Uterus (tissue), 4 donors: ENCODE measurements around the gene APOB. TPM values are rescaled to one million over a fixed set of nuclear protein-coding genes. Genes with fewer than 3 reads are reported as not detected.

Experiments
- DNase-seq, 2 donors: peaks; one replicate each; pipeline ENCODE4 v3.0.0-alpha.2; 2019 to 2020
- H3K27ac ChIP-seq, 2 donors: fragments of 200-600 bp; sonication (generic); 1 replicate in 1 of 2; 2 replicates in 1 of 2; pipeline ENCODE4 v1.5.1; 2016 to 2018
- H3K27me3 ChIP-seq, 2 donors: fragments of 200-600 bp; sonication (generic); one replicate each; pipeline ENCODE4 v1.5.1; 2018 to 2019; ENCODE audit warnings: control low read depth in 1 of 2
- H3K36me3 ChIP-seq, 2 donors: fragments of 200-600 bp; sonication (generic); one replicate each; pipeline ENCODE4 v1.5.1; 2019; ENCODE audit warnings: control low read depth in 1 of 2
- H3K4me1 ChIP-seq, 2 donors: fragments of 200-600 bp; sonication (generic); one replicate each; pipeline ENCODE4 v1.5.1; 2018 to 2019; ENCODE audit warnings: control low read depth in 1 of 2
- H3K4me3 ChIP-seq, 2 donors: fragments of 200-600 bp; sonication (generic); 1 replicate in 1 of 2; 2 replicates in 1 of 2; pipeline ENCODE4 v1.5.1; 2018 to 2019; ENCODE audit warnings: mild to moderate bottlenecking in 1 of 2
- H3K9me3 ChIP-seq, 2 donors: fragments of 200-600 bp; sonication (generic); one replicate each; pipeline ENCODE4 v1.5.1; 2019; ENCODE audit warnings: control low read depth in 1 of 2
- POLR2A ChIP-seq, 2 donors: fragments of 450-650 bp; IDR thresholded peaks; one replicate each; pipeline ENCODE4 v1.6.1; 2016; ENCODE audit warnings: antibody characterized with exemption in 2 of 2, mild to moderate bottlenecking in 1 of 2, moderate library complexity in 1 of 2
- intact Hi-C: fragments of 100-400 bp; cut with DNase I; formaldehyde crosslinking; loops from one replicate; pipeline ENCODE4 v1.15.1; 2023; ENCODE audit warnings: low total_unique reads
- total RNA-seq, 4 donors: library from RNA; depleted of rRNA in 3 of 4; stranded (reverse); fragments of >200 nt in 3 of 4; gene quantifications; one replicate each; pipeline versions ENCODE4 v1.1.0 to v1.2.4, GENCODE V29; 2014 to 2023
- TF ChIP-seq, protein P1 (sequence below), 4 experiments: fragments of 200-600 bp in 2 of 4; fragments of 450-650 bp in 2 of 4; sonication (generic) in 2 of 4; IDR thresholded peaks; one replicate each; pipeline ENCODE4 v1.5.1; 2016 to 2019; ENCODE audit warnings: antibody characterized with exemption in 4 of 4, mild to moderate bottlenecking in 2 of 4, moderate library complexity in 1 of 4
- donor health status: DM: yes; HTN: yes; CAD: no.

Gene APOB
- total RNA-seq, 4 donors from 2014 or later, result 0.41 to 0.55 TPM; not detected in 2

DNA sequence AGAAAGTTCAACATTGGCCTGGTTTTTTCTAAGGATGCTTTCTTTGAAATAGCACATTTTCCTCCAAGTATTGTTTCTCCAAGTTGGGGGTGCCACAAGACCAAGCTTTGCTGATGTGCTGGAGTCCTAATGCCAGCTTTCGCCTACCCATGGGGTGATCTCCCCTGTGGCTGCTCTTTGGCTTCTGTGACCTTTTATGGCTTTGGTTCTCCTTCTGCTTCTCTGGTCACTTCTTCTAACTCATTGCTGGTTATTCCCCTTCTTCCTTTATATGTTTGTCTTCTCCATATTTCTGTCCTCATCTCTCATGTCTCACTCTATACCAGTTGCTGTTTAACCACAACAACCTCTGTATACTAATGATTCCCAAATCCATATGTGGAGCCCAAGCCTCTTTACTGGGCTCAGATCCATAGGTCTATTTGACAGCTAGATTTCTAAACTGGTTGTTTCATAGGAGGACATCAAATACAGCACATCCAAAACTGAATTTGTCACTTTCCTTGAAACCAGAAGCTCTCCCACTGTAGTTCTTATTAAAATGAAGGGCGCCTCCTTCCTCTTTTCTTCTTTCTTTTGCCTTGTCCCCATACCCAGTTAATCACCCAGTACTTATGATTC, 23.1 kb downstream of the APOB start:
- H3K4me1 ChIP-seq, result no peaks in the 10 kb centered on the region
- no peak overlapping the region for H3K4me3 ChIP-seq
- no peaks in the 10 kb centered on the region for H3K27me3 ChIP-seq
- no peak for DNase-seq
- no peak overlapping the region for H3K27ac ChIP-seq
- H3K9me3 ChIP-seq, result no peaks in the 10 kb centered on the region
- intact Hi-C loops, result no loop called here
- TF ChIP-seq, protein P1, sequence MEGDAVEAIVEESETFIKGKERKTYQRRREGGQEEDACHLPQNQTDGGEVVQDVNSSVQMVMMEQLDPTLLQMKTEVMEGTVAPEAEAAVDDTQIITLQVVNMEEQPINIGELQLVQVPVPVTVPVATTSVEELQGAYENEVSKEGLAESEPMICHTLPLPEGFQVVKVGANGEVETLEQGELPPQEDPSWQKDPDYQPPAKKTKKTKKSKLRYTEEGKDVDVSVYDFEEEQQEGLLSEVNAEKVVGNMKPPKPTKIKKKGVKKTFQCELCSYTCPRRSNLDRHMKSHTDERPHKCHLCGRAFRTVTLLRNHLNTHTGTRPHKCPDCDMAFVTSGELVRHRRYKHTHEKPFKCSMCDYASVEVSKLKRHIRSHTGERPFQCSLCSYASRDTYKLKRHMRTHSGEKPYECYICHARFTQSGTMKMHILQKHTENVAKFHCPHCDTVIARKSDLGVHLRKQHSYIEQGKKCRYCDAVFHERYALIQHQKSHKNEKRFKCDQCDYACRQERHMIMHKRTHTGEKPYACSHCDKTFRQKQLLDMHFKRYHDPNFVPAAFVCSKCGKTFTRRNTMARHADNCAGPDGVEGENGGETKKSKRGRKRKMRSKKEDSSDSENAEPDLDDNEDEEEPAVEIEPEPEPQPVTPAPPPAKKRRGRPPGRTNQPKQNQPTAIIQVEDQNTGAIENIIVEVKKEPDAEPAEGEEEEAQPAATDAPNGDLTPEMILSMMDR (IDR thresholded peaks at IDR 0.05), result no peak
- TF ChIP-seq POLR2A (IDR thresholded peaks at IDR 0.05), result no peak
- H3K36me3 ChIP-seq, result no peaks in the 10 kb centered on the region

DNA sequence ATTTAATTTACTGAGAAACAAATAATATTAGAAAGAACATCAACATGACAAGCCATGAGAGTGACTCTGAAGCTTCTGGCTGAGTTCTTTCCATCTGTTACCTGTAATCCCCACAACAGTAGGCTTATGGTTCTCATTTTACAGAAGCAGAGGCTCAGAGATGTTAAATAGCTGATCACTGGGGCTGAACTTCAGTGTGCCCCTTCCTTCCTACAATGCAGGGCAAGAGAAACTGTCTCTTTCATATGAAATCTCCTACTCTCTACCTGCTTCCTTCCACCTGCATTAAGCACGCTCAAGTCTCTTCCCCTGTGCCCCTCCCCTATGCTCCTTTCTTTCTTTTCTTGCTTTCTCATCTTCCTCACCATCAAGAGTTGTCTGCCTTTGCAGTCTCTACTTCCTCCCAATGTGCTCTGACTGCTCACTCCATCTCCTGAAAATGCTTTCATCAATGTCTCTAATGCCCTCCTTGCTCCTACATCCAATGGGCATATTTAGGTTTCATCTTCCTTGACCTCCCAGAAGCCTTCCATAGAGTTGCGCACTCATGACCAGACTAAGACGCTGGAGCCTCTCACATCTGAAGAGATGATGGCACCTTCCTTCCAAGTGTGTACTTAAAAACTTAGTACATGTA, 23.7 kb downstream of the APOB start:
- H3K27ac ChIP-seq, result no peak overlapping the region
- TF ChIP-seq POLR2A (IDR thresholded peaks at IDR 0.05), result no peak
- TF ChIP-seq, protein P1 (IDR thresholded peaks at IDR 0.05), result no peak
- DNase-seq, result no peak
- H3K36me3 ChIP-seq, result no peaks in the 10 kb centered on the region
- H3K4me3 ChIP-seq, result no peak overlapping the region
- no peaks in the 10 kb centered on the region for H3K4me1 ChIP-seq
- intact Hi-C loops, result no loop called here
- H3K9me3 ChIP-seq, result no peaks in the 10 kb centered on the region
- no peaks in the 10 kb centered on the region for H3K27me3 ChIP-seq

DNA sequence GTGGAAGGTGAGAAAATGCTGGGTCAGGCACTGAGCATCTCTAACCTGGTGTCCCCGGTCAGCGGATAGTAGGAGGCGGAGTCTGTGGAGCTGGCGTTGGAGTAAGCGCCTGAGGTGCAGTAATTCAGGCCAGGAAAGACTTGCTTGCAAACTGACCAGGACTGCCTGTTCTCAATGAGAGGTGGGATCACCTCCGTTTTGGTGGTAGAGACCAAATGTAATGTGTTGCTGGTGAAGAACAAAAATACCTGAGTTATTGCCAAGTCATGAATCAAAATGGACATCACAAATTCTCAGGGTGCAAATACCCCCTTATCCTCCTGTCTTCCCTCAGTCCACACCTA, 24.2 kb downstream of the APOB start:
- intact Hi-C loops, result no loop called here
- no peaks in the 10 kb centered on the region for H3K27me3 ChIP-seq
- H3K36me3 ChIP-seq, result no peaks in the 10 kb centered on the region
- DNase-seq, result no peak
- H3K4me1 ChIP-seq, result no peaks in the 10 kb centered on the region
- TF ChIP-seq, protein P1 (IDR thresholded peaks at IDR 0.05), result no peak
- no peak for TF ChIP-seq POLR2A (IDR thresholded peaks at IDR 0.05)
- no peak overlapping the region for H3K27ac ChIP-seq
- H3K9me3 ChIP-seq, result no peaks in the 10 kb centered on the region
- H3K4me3 ChIP-seq, result no peak overlapping the region

DNA sequence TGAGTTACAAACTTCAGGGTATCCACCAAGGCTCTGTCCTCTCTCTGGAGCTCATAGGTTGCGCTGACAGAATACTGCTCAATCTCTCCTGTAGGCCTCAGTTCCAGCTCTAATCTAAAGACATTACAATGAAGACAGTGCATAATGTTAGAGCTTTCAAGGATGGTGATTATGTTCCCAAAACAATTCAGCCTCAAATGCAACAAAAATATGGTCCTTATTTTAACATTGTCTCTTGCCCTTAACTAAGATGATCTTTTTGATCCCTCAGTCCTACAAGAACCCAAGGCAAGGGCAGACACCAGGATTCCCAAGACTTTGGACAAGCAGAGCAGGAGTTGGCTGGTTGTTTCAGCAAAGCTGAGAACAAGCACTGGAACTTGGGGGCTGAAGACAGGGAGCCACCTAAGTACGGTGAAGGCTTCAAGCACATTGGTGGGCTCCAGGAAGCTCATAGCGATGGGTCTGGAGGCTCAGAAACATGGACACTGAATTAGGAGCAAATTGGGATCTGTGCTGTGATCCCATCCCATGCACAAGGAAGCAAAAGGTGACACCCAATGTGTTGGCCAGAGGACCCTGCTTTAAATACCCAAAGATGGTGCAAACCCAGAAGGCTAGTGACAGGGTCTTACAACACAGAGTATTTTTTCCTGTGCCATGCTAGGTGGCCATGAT, 24.7 kb downstream of the APOB start:
- intact Hi-C loops, result no loop called here
- no peaks in the 10 kb centered on the region for H3K4me1 ChIP-seq
- no peaks in the 10 kb centered on the region for H3K36me3 ChIP-seq
- H3K9me3 ChIP-seq, result no peaks in the 10 kb centered on the region
- no peak overlapping the region for H3K27ac ChIP-seq
- TF ChIP-seq, protein P1 (IDR thresholded peaks at IDR 0.05), result no peak
- TF ChIP-seq POLR2A (IDR thresholded peaks at IDR 0.05), result no peak
- no peak for DNase-seq
- no peaks in the 10 kb centered on the region for H3K27me3 ChIP-seq
- no peak overlapping the region for H3K4me3 ChIP-seq

DNA sequence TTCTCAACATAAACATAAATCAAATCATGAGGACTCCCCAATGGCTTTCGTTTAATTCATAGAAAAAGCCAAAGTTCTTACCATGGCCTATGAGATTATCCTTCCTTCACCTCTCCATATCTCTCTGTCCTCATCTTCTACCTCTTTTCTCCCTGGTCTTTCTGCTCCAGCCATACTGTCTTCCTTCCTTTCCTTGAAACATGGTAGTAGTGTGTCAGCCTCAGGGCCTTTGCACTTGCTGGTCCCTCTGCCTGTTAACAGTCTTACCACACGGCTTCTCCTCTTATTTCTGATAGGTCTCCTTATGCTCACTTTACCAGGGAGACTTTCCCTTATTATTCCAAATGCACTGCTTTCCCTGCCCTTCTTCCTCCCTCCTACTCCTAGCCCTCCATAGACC, 25.6 kb downstream of the APOB start:
- H3K36me3 ChIP-seq, result no peaks in the 10 kb centered on the region
- intact Hi-C loops, result no loop called here

More for the DNA sequence above, 25.6 kb downstream of the APOB start:
- Histone ChIP-seq H3K4me3 (no peak overlapping the region), H3K27ac (no peak overlapping the region), H3K9me3 (no peaks in the 10 kb centered on the region), H3K27me3 (no peaks in the 10 kb centered on the region), H3K4me1 (no peaks in the 10 kb centered on the region)
- DNase-seq, result no peak
- TF ChIP-seq, protein P1 (IDR thresholded peaks at IDR 0.05), result no peak
- TF ChIP-seq POLR2A (IDR thresholded peaks at IDR 0.05), result no peak
